Measurements from ENCODE around the gene EXOC8. TPM values are rescaled to one million over a fixed set of nuclear protein-coding genes. Genes with fewer than 3 reads are reported as not detected.

EXOC8 gene
- total and polyA plus RNA-seq, 2 of the 13 experiments (the other 11 are each of a cell fraction or from before 2014, with no cell fraction given) = 2.1 to 7.9 TPM

DNA sequence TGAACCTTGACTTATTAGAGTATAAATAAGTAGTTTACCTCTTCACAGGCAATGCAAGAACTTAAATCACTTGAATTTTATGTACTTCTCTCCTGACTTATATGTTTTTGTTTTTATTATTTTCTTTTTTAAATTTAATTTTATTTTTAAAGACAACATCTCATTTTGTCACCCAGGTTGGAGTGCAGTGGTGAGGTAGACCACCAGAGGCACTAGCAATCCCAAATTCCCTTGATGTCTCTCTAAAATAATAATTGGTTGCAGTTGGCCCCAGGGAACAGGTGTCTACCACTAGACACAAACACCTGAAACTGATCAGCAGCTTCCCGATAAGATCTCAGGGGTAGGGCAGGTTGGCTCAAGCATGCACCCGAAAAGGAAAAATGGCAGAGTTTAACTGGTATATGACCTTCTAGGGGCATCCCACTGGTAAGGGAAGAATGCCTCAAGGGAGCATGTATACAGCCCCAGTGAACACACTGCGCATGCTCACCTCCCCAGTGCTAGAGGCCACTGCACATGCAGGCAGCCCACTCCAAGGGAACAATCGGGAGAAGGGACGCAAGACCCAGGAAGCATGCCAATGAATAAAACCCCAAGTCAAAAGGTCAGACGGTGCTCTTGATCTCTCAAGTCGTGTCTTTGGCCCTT lies 14.6 kb downstream of the EXOC8 start:
- ChIA-PET POLR2A (no interaction called here), CTCF (ENCODE audit: low intra/inter-chr PET ratio, low total read pairs) (no interaction called here)
- DNase-seq (ENCODE audit: low spot score) (no peak), FAIRE-seq (no peak), ATAC-seq (no peak)
- Histone ChIP-seq H2AFZ (ENCODE audit: low read length) (no peak overlapping the region), H3K4me2 (ENCODE audit: low read depth, low read length) (no peak overlapping the region), H3K36me3 (replicated peaks in 1 of 2; ENCODE audit: control insufficient read depth in 1 of 2, insufficient read depth in 2 of 2, low read length in 2 of 2) (no peaks in the 10 kb centered on the region), H3K79me2 (ENCODE audit: insufficient read depth, low read length) (no peaks in the 10 kb centered on the region), H3K4me3 (replicated peaks in 1 of 3; ENCODE audit: insufficient read depth in 1 of 3, low read depth in 2 of 3, low read length in 3 of 3) (no peak overlapping the region), H3K27ac (ENCODE audit: extremely low read length, insufficient read depth, low read length) (no peak overlapping the region), H3K9me3 (ENCODE audit: low read length) (no peaks in the 10 kb centered on the region), H4K20me1 (ENCODE audit: insufficient read depth, low read length) (no peaks in the 10 kb centered on the region), H3K9ac (ENCODE audit: insufficient read depth, low read depth, low read length) (no peak overlapping the region), H3K4me1 (ENCODE audit: insufficient read depth, low read length) (no peaks in the 10 kb centered on the region), H3K27me3 (ENCODE audit: control insufficient read depth in 1 of 2, insufficient read depth in 2 of 2, low read length in 2 of 2) (no peaks in the 10 kb centered on the region)
- 82% methylated on average over 7 of the region's 7 CpGs for WGBS (ENCODE audit: low lambda C conversion rate)
- BruUV-seq (replicated peaks) = no TSS peak
- intact Hi-C loops (cut with micrococcal nuclease; ENCODE audit: unreplicated experiment) = no loop called here
- in situ Hi-C loops (cut with HindIII; ENCODE audit: extremely low pct_ligation_motif_present, low pct_unique_long_range_greater_than_20kb) = no loop called here
- no peak for TF ChIP-seq ZNF713 (CRISPR knock-in tag; IDR thresholded peaks at IDR 0.05)
- no peak for TF ChIP-seq TBX3 (IDR thresholded peaks at IDR 0.05; ENCODE audit: borderline replicate concordance)
- no peak for TF ChIP-seq HOXA9 (CRISPR knock-in tag; IDR thresholded peaks at IDR 0.05; ENCODE audit: borderline replicate concordance)
- no peak for TF ChIP-seq XRCC5 (optimal IDR thresholded peaks at IDR 0.05; ENCODE audit: low read length)
- no peak for TF ChIP-seq JARID2 (CRISPR knock-in tag; IDR thresholded peaks at IDR 0.05; ENCODE audit: insufficient replicate concordance)
- no peak for TF ChIP-seq SMAD9 (CRISPR knock-in tag; IDR thresholded peaks at IDR 0.05)
- no peak for TF ChIP-seq SUZ12 (IDR thresholded peaks at IDR 0.05; ENCODE audit: low read depth, low read length)
- TF ChIP-seq EEA1 (CRISPR knock-in tag; IDR thresholded peaks at IDR 0.05; ENCODE audit: borderline replicate concordance) = no peak
- no peak for TF ChIP-seq ZNF607 (CRISPR knock-in tag; IDR thresholded peaks at IDR 0.05; ENCODE audit: borderline replicate concordance)
- TF ChIP-seq ZNF776 (CRISPR knock-in tag; IDR thresholded peaks at IDR 0.05) = no peak
- no peak for TF ChIP-seq NKX3-1 (CRISPR knock-in tag; IDR thresholded peaks at IDR 0.05)
- TF ChIP-seq REXO4 (CRISPR knock-in tag; IDR thresholded peaks at IDR 0.05; ENCODE audit: borderline replicate concordance) = no peak
- TF ChIP-seq, protein P1, sequence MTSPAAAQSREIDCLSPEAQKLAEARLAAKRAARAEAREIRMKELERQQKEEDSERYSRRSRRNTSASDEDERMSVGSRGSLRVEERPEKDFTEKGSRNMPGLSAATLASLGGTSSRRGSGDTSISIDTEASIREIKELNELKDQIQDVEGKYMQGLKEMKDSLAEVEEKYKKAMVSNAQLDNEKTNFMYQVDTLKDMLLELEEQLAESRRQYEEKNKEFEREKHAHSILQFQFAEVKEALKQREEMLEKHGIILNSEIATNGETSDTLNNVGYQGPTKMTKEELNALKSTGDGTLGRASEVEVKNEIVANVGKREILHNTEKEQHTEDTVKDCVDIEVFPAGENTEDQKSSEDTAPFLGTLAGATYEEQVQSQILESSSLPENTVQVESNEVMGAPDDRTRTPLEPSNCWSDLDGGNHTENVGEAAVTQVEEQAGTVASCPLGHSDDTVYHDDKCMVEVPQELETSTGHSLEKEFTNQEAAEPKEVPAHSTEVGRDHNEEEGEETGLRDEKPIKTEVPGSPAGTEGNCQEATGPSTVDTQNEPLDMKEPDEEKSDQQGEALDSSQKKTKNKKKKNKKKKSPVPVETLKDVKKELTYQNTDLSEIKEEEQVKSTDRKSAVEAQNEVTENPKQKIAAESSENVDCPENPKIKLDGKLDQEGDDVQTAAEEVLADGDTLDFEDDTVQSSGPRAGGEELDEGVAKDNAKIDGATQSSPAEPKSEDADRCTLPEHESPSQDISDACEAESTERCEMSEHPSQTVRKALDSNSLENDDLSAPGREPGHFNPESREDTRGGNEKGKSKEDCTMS (CRISPR knock-in tag; conservative IDR thresholded peaks at IDR 0.05) = no peak
- TF ChIP-seq ZNF34 (CRISPR knock-in tag; IDR thresholded peaks at IDR 0.05; ENCODE audit: borderline replicate concordance) = no peak
- TF ChIP-seq ZNF792 (CRISPR knock-in tag; IDR thresholded peaks at IDR 0.05) = no peak
- TF ChIP-seq ARNT (IDR thresholded peaks at IDR 0.05) = no peak
- TF ChIP-seq SMARCC2 (IDR thresholded peaks at IDR 0.05) = no peak
- TF ChIP-seq ZNF205 (CRISPR knock-in tag; IDR thresholded peaks at IDR 0.05) = no peak
- TF ChIP-seq RFXANK (CRISPR knock-in tag; IDR thresholded peaks at IDR 0.05) = no peak

All from HepG2 (cell line).